ENCODE measurements around the gene SYNGR1.

SYNGR1 gene

GRCh38 chr22:39303892-39304671, 45.7 kb upstream of the SYNGR1 start:
- peak overlapping the region; percentile 50 for H3K27ac ChIP-seq
- DNase-seq (ENCODE audit: low spot score) = no peak
- ChIA-PET POLR2A (ENCODE audit: low non-redundant PET) (no interaction called here), CTCF (interaction anchor here (1.1 kb wide), 1 partner anchor 186 kb away, joined by 4 read pairs; no protein-coding TSS in a partner anchor)
- no peak for TF ChIP-seq CTCF (conservative IDR thresholded peaks at IDR 0.05; ENCODE audit: low read depth)

- no peak for DNase-seq (ENCODE audit: low spot score)
- peak overlapping the region; percentile 100 for H3K27ac ChIP-seq
- no peak for TF ChIP-seq CTCF (conservative IDR thresholded peaks at IDR 0.05; ENCODE audit: low read depth)
- ChIA-PET CTCF (interaction anchor here (1.2 kb wide), 1 partner anchor 54 kb away, joined by 3 read pairs; no protein-coding TSS in a partner anchor), POLR2A (ENCODE audit: low non-redundant PET) (no interaction called here)
Measured at GRCh38 chr22:39306456-39307361, 43.1 kb upstream of the SYNGR1 start.

- TF ChIP-seq CTCF (conservative IDR thresholded peaks at IDR 0.05; ENCODE audit: low read depth) = no peak
- peak overlapping the region; percentile 100 for H3K27ac ChIP-seq
- ChIA-PET POLR2A (ENCODE audit: low non-redundant PET) (interaction anchor here (1.2 kb wide), 1 partner anchor 11 kb away, joined by 3 read pairs; the partner anchor contains the start of gene RPL3), CTCF (interaction anchor here (0.7 kb wide), 2 partner anchors 65 to 220 kb away, joined by 4 to 5 read pairs; no protein-coding TSS in a partner anchor)
- peak; percentile 73 for DNase-seq (ENCODE audit: low spot score)
Measured at GRCh38 chr22:39308614-39309363, 41.0 kb upstream of the SYNGR1 start.

GRCh38 chr22:39309364-39309861, 40.4 kb upstream of the SYNGR1 start:
- CTCF ChIA-PET = interaction anchor here (0.7 kb wide), 2 partner anchors 66 to 220 kb away, joined by 4 to 5 read pairs; no protein-coding TSS in a partner anchor
- POLR2A ChIA-PET (ENCODE audit: low non-redundant PET) = interaction anchor here (1.2 kb wide), 1 partner anchor 10 kb away, joined by 3 read pairs; the partner anchor contains the start of gene RPL3
- peak overlapping the region; percentile 100 for H3K27ac ChIP-seq

More at GRCh38 chr22:39309364-39309861, 40.4 kb upstream of the SYNGR1 start:
- DNase-seq (ENCODE audit: low spot score) = peak; percentile 74
- peak; percentile 43 for TF ChIP-seq CTCF (conservative IDR thresholded peaks at IDR 0.05; ENCODE audit: low read depth)
